Suprapubic skin (tissue), 3 donors: Measurements from ENCODE around the gene PCDHGB2.

Experiments used
- POLR2AphosphoS5 ChIP-seq, 3 donors: sonication (generic); formaldehyde crosslinking; IDR thresholded peaks; one replicate each; pipeline ENCODE4 v1.6.1; 2017; ENCODE audit warnings: antibody characterized with exemption in 3 of 3
- TF ChIP-seq, protein P1 (sequence below), 2 donors: fragments of 200-600 bp in 1 of 2; fragments of 450-650 bp in 1 of 2; sonication (generic) in 1 of 2; IDR thresholded peaks; one replicate each; pipeline ENCODE4 v1.5.1; 2016 to 2019; ENCODE audit warnings: antibody characterized with exemption in 2 of 2, mild to moderate bottlenecking in 1 of 2, moderate library complexity in 1 of 2

DNA sequence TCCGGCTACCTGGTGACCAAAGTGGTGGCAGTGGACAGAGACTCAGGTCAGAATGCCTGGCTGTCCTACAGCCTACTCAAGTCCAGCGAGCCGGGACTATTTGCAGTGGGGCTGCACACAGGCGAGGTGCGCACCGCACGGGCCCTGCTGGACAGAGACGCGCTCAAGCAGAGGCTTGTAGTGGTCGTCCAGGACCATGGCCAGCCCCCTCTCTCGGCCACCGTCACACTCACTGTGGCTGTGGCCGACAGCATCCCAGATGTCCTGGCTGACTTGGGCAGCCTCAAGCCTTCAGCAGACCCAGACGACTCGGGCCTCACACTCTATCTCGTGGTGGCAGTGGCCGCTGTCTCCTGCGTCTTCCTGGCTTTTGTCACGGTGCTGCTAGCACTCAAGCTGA is 2.8 kb upstream of the PCDHGB2 start:
- TF ChIP-seq, protein P1, sequence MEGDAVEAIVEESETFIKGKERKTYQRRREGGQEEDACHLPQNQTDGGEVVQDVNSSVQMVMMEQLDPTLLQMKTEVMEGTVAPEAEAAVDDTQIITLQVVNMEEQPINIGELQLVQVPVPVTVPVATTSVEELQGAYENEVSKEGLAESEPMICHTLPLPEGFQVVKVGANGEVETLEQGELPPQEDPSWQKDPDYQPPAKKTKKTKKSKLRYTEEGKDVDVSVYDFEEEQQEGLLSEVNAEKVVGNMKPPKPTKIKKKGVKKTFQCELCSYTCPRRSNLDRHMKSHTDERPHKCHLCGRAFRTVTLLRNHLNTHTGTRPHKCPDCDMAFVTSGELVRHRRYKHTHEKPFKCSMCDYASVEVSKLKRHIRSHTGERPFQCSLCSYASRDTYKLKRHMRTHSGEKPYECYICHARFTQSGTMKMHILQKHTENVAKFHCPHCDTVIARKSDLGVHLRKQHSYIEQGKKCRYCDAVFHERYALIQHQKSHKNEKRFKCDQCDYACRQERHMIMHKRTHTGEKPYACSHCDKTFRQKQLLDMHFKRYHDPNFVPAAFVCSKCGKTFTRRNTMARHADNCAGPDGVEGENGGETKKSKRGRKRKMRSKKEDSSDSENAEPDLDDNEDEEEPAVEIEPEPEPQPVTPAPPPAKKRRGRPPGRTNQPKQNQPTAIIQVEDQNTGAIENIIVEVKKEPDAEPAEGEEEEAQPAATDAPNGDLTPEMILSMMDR (IDR thresholded peaks at IDR 0.05) = no peak
- no peak for TF ChIP-seq POLR2AphosphoS5 (IDR thresholded peaks at IDR 0.05)
